IMR-90 (cell line): ENCODE results near the gene LAMB1. TPM values are rescaled to one million over a fixed set of nuclear protein-coding genes. Genes with fewer than 3 reads are reported as not detected.

ENCODE experiments used
- ATAC-seq: fragments of 200-7000 bp; cut with Tn5 transposase; 2 replicates; pipeline ENCODE4 v1.9.1; 2020; ENCODE audit warnings: low read depth, mild to moderate bottlenecking, moderate library complexity
- BruUV-seq: library from RNA; stranded (reverse); fragments of 400-500 nt; replicated peaks from 2 replicates; lab custom pipeline; 2021; lab: Mats Ljungman, UMichigan
- CTCF ChIA-PET: fragments of 300-600 bp; formaldehyde crosslinking; extraction: SDS; loops from one replicate; lab custom pipeline; 2021; ENCODE audit warnings: antibody characterized with exemption; lab: Yijun Ruan, JAX
- POLR2A ChIA-PET: fragments of 300-600 bp; sonication (Branson Sonifier 250); formaldehyde crosslinking; loops from one replicate; lab custom pipeline; 2022; ENCODE audit warnings: antibody characterized with exemption; ENCODE audit not compliant: unreplicated experiment; lab: Charles Lee
- DNase-seq: peaks from one replicate; pipeline ENCODE4 v3.0.0; 2013
- H2AFZ ChIP-seq: replicated peaks from 2 replicates; pipeline ENCODE3; 2013; ENCODE audit warnings: low read length, mild to moderate bottlenecking; ENCODE audit not compliant: poor library complexity
- H2AK5ac ChIP-seq: 2 replicates; pipeline ENCODE4 v1.6.1; 2013; ENCODE audit warnings: low read depth, low read length, inconsistent platforms
- H2AK9ac ChIP-seq: replicated peaks from 2 replicates; pipeline ENCODE3; 2013; ENCODE audit warnings: mild to moderate bottlenecking, low read depth, low read length, moderate library complexity; ENCODE audit not compliant: poor library complexity
- H2BK120ac ChIP-seq: 2 replicates; pipeline ENCODE4 v1.6.1; 2013; ENCODE audit warnings: low read depth, low read length, inconsistent platforms
- H2BK15ac ChIP-seq: 3 replicates; pipeline ENCODE4 v1.6.1; 2013; ENCODE audit warnings: low read depth, low read length, inconsistent platforms
- H2BK20ac ChIP-seq: 2 replicates; pipeline ENCODE4 v1.6.1; 2013; ENCODE audit warnings: low read depth, mild to moderate bottlenecking, inconsistent platforms, low read length, moderate library complexity
- H2BK5ac ChIP-seq: 2 replicates; pipeline ENCODE4 v1.6.1; 2013; ENCODE audit warnings: mild to moderate bottlenecking, low read depth, low read length, inconsistent platforms; ENCODE audit not compliant: poor library complexity, severe bottlenecking
- H3K14ac ChIP-seq: replicated peaks from 2 replicates; pipeline ENCODE4 v1.6.1; 2013; ENCODE audit warnings: low read depth, low read length, inconsistent platforms
- H3K18ac ChIP-seq: 2 replicates; pipeline ENCODE4 v1.6.1; 2013; ENCODE audit warnings: low read depth, low read length, control low read depth
- H3K23ac ChIP-seq: 2 replicates; pipeline ENCODE4 v1.6.1; 2013; ENCODE audit warnings: low read depth, low read length, inconsistent platforms
- H3K27ac ChIP-seq: 2 replicates; pipeline ENCODE4 v1.5.1; 2013; ENCODE audit warnings: mild to moderate bottlenecking, control low read depth, low read length; ENCODE audit not compliant: insufficient read depth
- H3K27me3 ChIP-seq: 2 replicates; pipeline ENCODE4 v1.6.1; 2013; ENCODE audit warnings: low read length; ENCODE audit not compliant: control insufficient read depth, insufficient read depth
- H3K36me3 ChIP-seq: 2 replicates; pipeline ENCODE4 v1.6.1; 2013; ENCODE audit warnings: low read length, mixed read lengths; ENCODE audit not compliant: control insufficient read depth, insufficient read depth
- H3K4ac ChIP-seq: 2 replicates; pipeline ENCODE4 v1.6.1; 2013; ENCODE audit warnings: low read depth, low read length, inconsistent platforms
- H3K4me1 ChIP-seq: 2 replicates; pipeline ENCODE4 v1.6.1; 2013; ENCODE audit warnings: low read length, mixed read lengths; ENCODE audit not compliant: control insufficient read depth, insufficient read depth
- H3K4me2 ChIP-seq: 2 replicates; pipeline ENCODE4 v1.6.1; 2013; ENCODE audit warnings: low read depth, mild to moderate bottlenecking, control low read depth, low read length, moderate library complexity
- H3K4me3 ChIP-seq: 2 replicates; pipeline ENCODE4 v1.5.1; 2013; ENCODE audit warnings: low read depth, mild to moderate bottlenecking, control low read depth, low read length, moderate library complexity; ENCODE audit not compliant: insufficient read depth
- H3K56ac ChIP-seq: 2 replicates; pipeline ENCODE4 v1.6.1; 2013; ENCODE audit warnings: low read length, inconsistent platforms; ENCODE audit not compliant: insufficient read depth; ENCODE audit errors: extremely low read depth
- H3K79me1 ChIP-seq, 2 experiments: 2 replicates each; pipeline ENCODE4 v1.6.1; 2013; ENCODE audit warnings: low read length in 2 of 2, inconsistent platforms in 1 of 2, low read depth in 1 of 2
- H3K9ac ChIP-seq: 2 replicates; pipeline ENCODE4 v1.6.1; 2013; ENCODE audit warnings: low read depth, low read length, control low read depth
- H3K9me1 ChIP-seq: 2 replicates; pipeline ENCODE4 v1.6.1; 2013; ENCODE audit warnings: low read length, inconsistent platforms; ENCODE audit not compliant: insufficient read depth
- H3K9me3 ChIP-seq: 2 replicates; pipeline ENCODE4 v1.6.1; 2013; ENCODE audit warnings: low read length; ENCODE audit not compliant: control insufficient read depth, insufficient read depth
- H4K20me1 ChIP-seq: 2 replicates; pipeline ENCODE4 v1.6.1; 2013; ENCODE audit warnings: low read length, inconsistent platforms; ENCODE audit not compliant: insufficient read depth
- H4K5ac ChIP-seq: 2 replicates; pipeline ENCODE4 v1.6.1; 2013; ENCODE audit warnings: mild to moderate bottlenecking, low read depth, low read length, control low read depth
- H4K8ac ChIP-seq, 2 experiments: 2 replicates each; pipeline ENCODE4 v1.6.1; 2013; ENCODE audit warnings: low read depth in 2 of 2, low read length in 2 of 2, control low read depth in 1 of 2, inconsistent platforms in 1 of 2
- H4K91ac ChIP-seq: 2 replicates; pipeline ENCODE4 v1.6.1; 2013; ENCODE audit warnings: low read depth, low read length, inconsistent platforms; ENCODE audit not compliant: insufficient read depth
- CHD1 ChIP-seq: IDR thresholded peaks from 2 replicates; pipeline ENCODE4 v1.6.1; 2012; ENCODE audit warnings: low read depth, low read length, improper control_type of control experiment
- MAFK ChIP-seq: IDR thresholded peaks from 2 replicates; pipeline ENCODE4 v1.6.1; 2012; ENCODE audit warnings: low read depth, low read length, improper control_type of control experiment
- RAD21 ChIP-seq: IDR thresholded peaks from 2 replicates; pipeline ENCODE4 v1.6.1; 2012; ENCODE audit warnings: low read length, improper control_type of control experiment
- RFX5 ChIP-seq: IDR thresholded peaks from 2 replicates; pipeline ENCODE4 v1.8.0; 2012; ENCODE audit warnings: low read depth, mild to moderate bottlenecking, low read length, moderate library complexity
- USF2 ChIP-seq: fragments of 150-350 bp; IDR thresholded peaks from 2 replicates; pipeline ENCODE4 v1.6.1; 2017; ENCODE audit warnings: mild to moderate bottlenecking, antibody characterized with exemption, low read length, low read depth
- WGBS, 2 experiments: methylation state at CpG; one replicate each; pipeline versions ENCODE4 v1.1.5 to v1.1.7; 2013; ENCODE audit warnings: missing lambda C conversion rate in 2 of 2; ENCODE audit not compliant: insufficient read length in 1 of 2; ENCODE audit errors: extremely low coverage in 2 of 2; 5-methylcytosine and 5-hydroxymethylcytosine counted together
- dilution Hi-C: fragments of 300-500 bp; cut with HindIII; formaldehyde crosslinking; loops from one replicate; pipeline ENCODE4 v1.14.3; 2018; ENCODE audit warnings: low sequenced_read_pairs; ENCODE audit not compliant: unreplicated experiment
- in situ Hi-C: fragments of 300-500 bp; cut with MboI; formaldehyde crosslinking; loops from 3 replicates; pipeline ENCODE4 v1.14.3; 2019; ENCODE audit warnings: low sequenced_read_pairs, inconsistent platforms, mixed read lengths
- intact Hi-C: fragments of 100-400 bp; cut with micrococcal nuclease; formaldehyde crosslinking; loops from 2 replicates; pipeline ENCODE4 v1.10.0; 2022
- polyA plus RNA-seq, 3 experiments: library from polyadenylated mRNA; depleted of rRNA; stranded (reverse); fragments of >200 nt; gene quantifications; 2 replicates each; pipeline ENCODE4 v1.2.3, GENCODE V29; 2012; ENCODE audit warnings: low replicate concordance in 1 of 3
- total RNA-seq: library from RNA; depleted of rRNA; stranded (reverse); fragments of >200 nt; gene quantifications from 2 replicates; pipeline ENCODE4 v1.2.3, GENCODE V29; 2012

Gene LAMB1
- total and polyA plus RNA-seq, 2 of the 4 experiments (the other 2 are of a cell fraction) = 114 to 117 TPM

GRCh38 chr7:108015740-108016139, 12.8 kb upstream of the LAMB1 start:
- H2BK15ac ChIP-seq = peak overlapping the region; percentile 86; the same call in 2 of the 3 replicates
- peak overlapping the region; percentile 90 for H4K91ac ChIP-seq
- H4K20me1 ChIP-seq = no peaks in the 10 kb centered on the region; the same call in 1 of the 2 replicates
- CTCF ChIA-PET = interaction anchor here (0.6 to 1.4 kb wide), 7 partner anchors 10 to 621 kb away, joined by 3 to 9 read pairs (median 3); partner anchors contain the start of gene LAMB1
- DNase-seq = no peak
- no CpG with 5 or more reads among the region's 2 CpGs for WGBS, 2 experiments
- peak overlapping the region; percentile 88; the same call in 1 of the 2 replicates for H4K5ac ChIP-seq
- no peaks in the 10 kb centered on the region for H3K9me3 ChIP-seq
- peak overlapping the region; percentile 96 for H3K14ac ChIP-seq
- H3K9me1 ChIP-seq = peaks cover 16% of the 10 kb centered on the region; the same call in 1 of the 2 replicates
- in situ Hi-C loops = no loop called here
- H3K4ac ChIP-seq = peak overlapping the region; percentile 95
- BruUV-seq = no TSS peak
- H2AFZ ChIP-seq = no peak overlapping the region
- intact Hi-C loops = no loop called here
- no peaks in the 10 kb centered on the region for H3K36me3 ChIP-seq
- peak overlapping the region; percentile 96 for H3K18ac ChIP-seq
- H3K4me3 ChIP-seq = no peak overlapping the region
- no peak for ATAC-seq
- H2AK9ac ChIP-seq = no peak overlapping the region
- peak overlapping the region; percentile 95 for H2BK120ac ChIP-seq
- no peak overlapping the region for H3K56ac ChIP-seq
- H3K4me1 ChIP-seq = peaks cover 13% of the 10 kb centered on the region
- H4K8ac ChIP-seq = peak overlapping the region in 1 of 2 experiments; percentile 41; a peak in 2 of 4 replicates
- H3K9ac ChIP-seq = no peak overlapping the region
- H2BK5ac ChIP-seq = no peak overlapping the region
- H3K4me2 ChIP-seq = no peak overlapping the region
- peak overlapping the region; percentile 68; the same call in 1 of the 2 replicates for H3K23ac ChIP-seq
- H3K79me1 ChIP-seq = no peaks in the 10 kb centered on the region
- H2AK5ac ChIP-seq = peak overlapping the region; percentile 91; the same call in 1 of the 2 replicates
- peak overlapping the region; percentile 19; the same call in 1 of the 2 replicates for H3K27ac ChIP-seq
- H2BK20ac ChIP-seq = peak overlapping the region; percentile 93; the same call in 1 of the 2 replicates
- no peaks in the 10 kb centered on the region for H3K27me3 ChIP-seq
- POLR2A ChIA-PET = interaction anchor here (1.1 kb wide), 1 partner anchor 10 kb away, joined by 8 read pairs; no protein-coding TSS in a partner anchor
- TF ChIP-seq USF2 = no peak
- TF ChIP-seq MAFK = peak; percentile 61; the same call in 1 of the 2 replicates
- TF ChIP-seq RAD21 = no peak
- TF ChIP-seq CHD1 = no peak
- no peak for TF ChIP-seq RFX5
- dilution Hi-C loops = loop anchor here (25.0 kb wide), 1 partner anchor 122 kb away; the partner anchor contains the start of gene LAMB4
